ENCODE measurements around the gene PTPRN2.
"Not testable (repeated sequence)": the region's sequence is repeated elsewhere in the genome, so short reads cannot be mapped to it uniquely, and the experiment has no call there.

GRCh38 chr7:157725312-157725711 is 862.3 kb downstream of the PTPRN2 start:
- not testable (repeated sequence) for TF ChIP-seq CTCF, POLR2A, POLR2AphosphoS5 (IDR thresholded peaks at IDR 0.05)
